Tibial nerve (tissue), 4 donors: ENCODE measurements around the gene KCTD7. TPM values are rescaled to one million over a fixed set of nuclear protein-coding genes. Genes with fewer than 3 reads are reported as not detected.

ENCODE experiments used
- DNase-seq, 2 donors: peaks; one replicate each; pipeline ENCODE4 v3.0.0-alpha.2; 2019; ENCODE audit warnings: low spot score in 2 of 2
- H3K27ac ChIP-seq, 4 donors: fragments of 200-600 bp; sonication (generic) in 3 of 4; one replicate each; pipeline ENCODE4 v1.5.1; 2017 to 2019; ENCODE audit warnings: mild to moderate bottlenecking in 1 of 4
- H3K27me3 ChIP-seq, 2 donors: fragments of 200-600 bp; sonication (generic) in 1 of 2; one replicate each; pipeline versions ENCODE4 v1.5.1 to v1.6.0; 2017 to 2019
- H3K36me3 ChIP-seq, 3 donors: fragments of 200-600 bp; sonication (generic); one replicate each; pipeline ENCODE4 v1.5.1; 2018 to 2019
- H3K4me1 ChIP-seq, 4 donors: fragments of 200-600 bp; sonication (generic) in 3 of 4; one replicate each; pipeline ENCODE4 v1.5.1; 2017 to 2019
- H3K4me3 ChIP-seq, 4 donors: fragments of 200-600 bp; sonication (generic) in 3 of 4; one replicate each; pipeline ENCODE4 v1.5.1; 2017 to 2019; ENCODE audit warnings: mild to moderate bottlenecking in 1 of 4, moderate library complexity in 1 of 4
- H3K9me3 ChIP-seq, 4 donors: fragments of 200-600 bp; sonication (generic) in 3 of 4; one replicate each; pipeline ENCODE4 v1.5.1; 2017 to 2019
- CTCF ChIP-seq, 5 experiments: fragments of 200-600 bp in 3 of 5; fragments of 450-650 bp in 2 of 5; sonication (generic) in 3 of 5; IDR thresholded peaks; one replicate each; pipeline ENCODE4 v1.5.1; 2016 to 2019; ENCODE audit warnings: antibody characterized with exemption in 5 of 5, mild to moderate bottlenecking in 3 of 5, moderate library complexity in 2 of 5
- EP300 ChIP-seq, 2 donors: sonication (generic); formaldehyde crosslinking; IDR thresholded peaks; one replicate each; pipeline ENCODE4 v1.6.1; 2017; ENCODE audit warnings: antibody characterized with exemption in 2 of 2, mild to moderate bottlenecking in 1 of 2
- POLR2A ChIP-seq, 2 donors: fragments of 450-650 bp; IDR thresholded peaks; one replicate each; pipeline ENCODE4 v1.6.1; 2017; ENCODE audit warnings: antibody characterized with exemption in 2 of 2, mild to moderate bottlenecking in 2 of 2, moderate library complexity in 2 of 2
- WGBS, 2 donors: methylation state at CpG; one replicate each; pipeline ENCODE4 v1.1.5; 2018; 5-methylcytosine and 5-hydroxymethylcytosine counted together
- total RNA-seq, 4 donors: library from RNA; depleted of rRNA; stranded (reverse); fragments of >200 nt; gene quantifications; one replicate each; pipeline ENCODE4 v1.1.0, GENCODE V29; 2016

The KCTD7 gene
- total RNA-seq, 4 donors from 2014 or later: 15.9 to 28.8 (median 22.1) TPM

DNA sequence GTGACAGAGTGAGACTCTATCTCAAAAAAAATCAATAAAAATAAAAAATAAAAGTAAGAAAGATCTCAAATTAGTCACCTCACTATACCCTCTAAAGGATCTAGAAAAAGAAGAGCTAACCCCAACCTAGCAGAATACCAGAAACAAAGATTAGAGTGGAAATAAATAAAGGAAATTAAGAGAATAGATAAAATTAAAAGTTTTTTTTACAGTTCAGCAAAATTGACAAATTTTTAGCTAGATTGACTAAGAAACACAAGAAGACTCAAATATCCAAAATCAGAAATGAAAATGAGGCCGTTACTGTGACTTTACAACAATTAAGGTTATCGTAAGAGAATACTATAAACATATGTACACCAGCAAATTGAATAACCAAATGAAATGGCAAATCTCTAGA is 29.1 kb downstream of the KCTD7 start:
- no peaks in the 10 kb centered on the region for H3K36me3 ChIP-seq
- H3K9me3 ChIP-seq: no peaks in the 10 kb centered on the region
- no peak for DNase-seq
- H3K4me1 ChIP-seq: peaks cover 0 to 26% (median 13%) of the 10 kb centered on the region in 4 donors
- WGBS, 2 donors: 73 to 96% methylated on average over 2 of the region's 2 CpGs
- H3K4me3 ChIP-seq: no peak overlapping the region
- no peak for TF ChIP-seq EP300 (IDR thresholded peaks at IDR 0.05)
- no peak for TF ChIP-seq CTCF (IDR thresholded peaks at IDR 0.05)
- TF ChIP-seq POLR2A (IDR thresholded peaks at IDR 0.05): no peak
- H3K27ac ChIP-seq: no peak overlapping the region
- H3K27me3 ChIP-seq: no peaks in the 10 kb centered on the region

- peaks cover 0 to 6% (median 0%) of the 10 kb centered on the region in 4 donors for H3K4me1 ChIP-seq
- TF ChIP-seq EP300 (IDR thresholded peaks at IDR 0.05) (no peak), CTCF (IDR thresholded peaks at IDR 0.05) (no peak), POLR2A (IDR thresholded peaks at IDR 0.05) (no peak)
- 91 to 95% methylated on average over 16 of the region's 16 CpGs for WGBS, 2 donors
- H3K27me3 ChIP-seq: no peaks in the 10 kb centered on the region
- no peaks in the 10 kb centered on the region for H3K9me3 ChIP-seq
- DNase-seq: no peak
- H3K27ac ChIP-seq: no peak overlapping the region
- no peak overlapping the region for H3K4me3 ChIP-seq
- no peaks in the 10 kb centered on the region for H3K36me3 ChIP-seq
Observed at GRCh38 chr7:66662646-66663264, 34.1 kb downstream of the KCTD7 start.

DNA sequence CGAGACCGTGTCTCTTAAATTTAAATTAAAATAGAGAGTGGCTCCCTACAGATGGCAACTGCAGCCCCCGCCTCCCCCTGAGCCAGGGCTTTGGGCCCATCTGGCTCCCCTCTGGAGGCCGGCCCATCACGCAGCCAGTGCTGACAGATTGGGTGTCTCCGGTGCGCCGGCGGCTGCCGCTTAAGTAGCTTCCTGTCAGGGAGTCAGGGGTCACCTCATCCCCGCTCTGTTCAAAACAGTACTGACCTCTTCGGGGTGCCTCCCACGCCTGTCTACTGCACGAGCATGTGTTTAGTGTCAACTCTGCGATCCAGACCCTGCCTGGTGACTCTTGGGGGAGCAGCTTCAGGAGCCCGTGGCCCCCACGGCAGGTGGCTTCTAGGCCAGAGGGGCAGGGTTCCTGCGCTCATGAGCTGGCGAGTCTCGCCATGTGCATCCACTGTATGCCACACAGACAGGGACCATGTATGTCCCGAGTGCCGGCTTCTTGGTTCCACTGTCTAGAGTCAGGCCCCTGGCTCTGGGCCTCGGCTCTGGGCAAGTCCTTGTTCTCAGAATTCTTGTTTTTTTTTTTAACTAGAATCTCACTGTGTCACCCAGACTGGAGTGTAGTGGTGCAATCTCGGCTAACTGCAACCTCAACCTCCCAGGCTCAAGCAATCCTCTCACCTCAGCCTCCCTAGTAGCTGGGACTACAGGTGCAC is 36.1 kb downstream of the KCTD7 start:
- Histone ChIP-seq H3K27ac (no peak overlapping the region), H3K9me3 (no peaks in the 10 kb centered on the region), H3K27me3 (no peaks in the 10 kb centered on the region), H3K4me1 (peaks cover 0 to 22% (median 4%) of the 10 kb centered on the region in 4 donors), H3K36me3 (no peaks in the 10 kb centered on the region), H3K4me3 (no peak overlapping the region)
- WGBS, 2 donors: 67 to 80% methylated on average over 10 to 24 of the region's 24 CpGs
- DNase-seq: no peak
- TF ChIP-seq POLR2A (IDR thresholded peaks at IDR 0.05): no peak
- no peak for TF ChIP-seq CTCF (IDR thresholded peaks at IDR 0.05)
- no peak for TF ChIP-seq EP300 (IDR thresholded peaks at IDR 0.05)

DNA sequence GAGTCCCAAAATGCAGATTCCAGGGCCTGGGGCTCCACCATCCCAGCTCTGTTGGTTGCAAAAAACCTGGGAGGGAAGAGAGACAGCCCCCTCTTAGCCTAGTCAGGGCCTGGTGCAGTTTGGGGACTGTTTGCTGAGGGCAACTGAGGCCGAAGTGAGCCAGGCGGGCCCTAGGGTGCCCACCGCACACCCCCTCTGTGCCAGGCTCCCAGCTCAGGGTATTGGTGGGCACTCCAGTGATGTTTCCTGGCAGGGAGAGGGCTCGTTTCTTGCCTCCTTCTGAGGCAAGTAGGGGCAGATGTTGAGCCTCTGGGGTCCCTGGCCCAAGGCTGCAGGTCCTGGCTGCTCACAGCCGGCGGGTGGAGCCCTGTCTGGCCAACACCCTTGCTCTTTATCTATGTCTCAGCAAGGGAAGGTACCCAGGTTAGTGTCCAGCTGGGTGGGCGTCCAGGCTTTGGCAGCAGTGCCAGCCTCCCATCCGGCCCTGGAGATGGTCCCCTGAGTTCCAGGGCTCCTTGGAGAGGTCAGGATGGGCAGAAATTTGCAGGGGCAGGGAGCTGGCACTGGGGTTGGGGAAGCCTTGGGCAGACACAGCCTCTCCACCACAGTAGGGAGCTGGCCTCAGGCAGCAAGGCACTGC is 37.8 kb downstream of the KCTD7 start:
- Histone ChIP-seq H3K4me3 (no peak overlapping the region), H3K27me3 (no peaks in the 10 kb centered on the region), H3K36me3 (no peaks in the 10 kb centered on the region), H3K9me3 (no peaks in the 10 kb centered on the region), H3K27ac (no peak overlapping the region), H3K4me1 (peaks cover 0 to 22% (median 4%) of the 10 kb centered on the region in 4 donors)
- no peak for TF ChIP-seq CTCF (IDR thresholded peaks at IDR 0.05)
- TF ChIP-seq POLR2A (IDR thresholded peaks at IDR 0.05): no peak
- TF ChIP-seq EP300 (IDR thresholded peaks at IDR 0.05): no peak
- DNase-seq: no peak
- WGBS, 2 donors: 85 to 86% methylated on average over 6 to 8 of the region's 8 CpGs
